Right lobe of liver (tissue), 4 donors: ENCODE measurements around the gene RIPK4.

Experiments
- POLR2A ChIP-seq: fragments of 450-650 bp; IDR thresholded peaks from one replicate; pipeline ENCODE4 v1.6.1; 2017; ENCODE audit warnings: antibody characterized with exemption, mild to moderate bottlenecking
- TF ChIP-seq, protein P1 (sequence below), 4 donors: fragments of 200-600 bp in 3 of 4; fragments of 450-650 bp in 1 of 4; IDR thresholded peaks; one replicate each; pipeline versions ENCODE4 v1.5.1 to v1.8.0; 2016 to 2022; ENCODE audit warnings: antibody characterized with exemption in 4 of 4, mild to moderate bottlenecking in 2 of 4
- donor health status: DM: no; HTN: no; CAD: no.
- donor health status: DM: no; HTN: no; CAD: no.
- donor health status: DM: no; HTN: yes; CAD: no.

DNA sequence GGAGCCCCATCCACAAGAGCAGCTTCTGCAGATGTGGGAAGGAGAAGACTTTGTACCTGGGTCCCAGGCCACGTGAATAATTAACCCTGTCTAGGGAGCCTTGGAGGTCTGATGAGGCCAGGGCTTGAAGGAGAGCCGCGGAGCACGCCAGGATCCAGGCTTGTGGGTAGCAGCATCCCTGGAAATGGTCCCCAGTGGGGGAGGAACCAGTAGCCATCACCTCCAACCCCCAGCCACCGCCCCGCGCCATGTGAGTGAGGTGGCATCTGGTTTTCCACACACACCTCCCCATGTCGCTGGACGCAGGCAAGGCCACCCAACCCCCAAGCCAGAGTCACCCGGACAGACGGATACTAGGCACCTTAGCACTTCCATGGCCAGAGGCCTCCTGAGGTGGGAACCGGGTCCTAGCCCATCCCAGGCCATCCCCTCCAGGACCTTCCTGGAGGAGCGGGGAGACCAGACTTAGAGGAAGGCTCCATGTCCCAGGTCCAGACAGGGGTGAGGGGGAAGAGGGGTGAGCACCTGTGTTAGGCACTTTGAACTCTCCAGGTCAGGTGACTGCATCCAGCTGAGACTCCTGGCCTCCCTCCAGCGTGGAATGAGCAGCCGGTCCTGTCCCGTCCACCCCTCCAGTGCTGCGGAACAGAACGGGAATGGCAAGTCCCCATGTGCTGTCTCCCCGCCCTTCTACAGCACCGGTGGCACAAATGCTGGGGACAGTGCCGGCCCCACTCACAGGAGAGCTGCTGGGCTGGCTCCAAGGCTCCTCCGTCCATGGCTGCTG is 53.2 kb downstream of the RIPK4 start:
- TF ChIP-seq, protein P1, sequence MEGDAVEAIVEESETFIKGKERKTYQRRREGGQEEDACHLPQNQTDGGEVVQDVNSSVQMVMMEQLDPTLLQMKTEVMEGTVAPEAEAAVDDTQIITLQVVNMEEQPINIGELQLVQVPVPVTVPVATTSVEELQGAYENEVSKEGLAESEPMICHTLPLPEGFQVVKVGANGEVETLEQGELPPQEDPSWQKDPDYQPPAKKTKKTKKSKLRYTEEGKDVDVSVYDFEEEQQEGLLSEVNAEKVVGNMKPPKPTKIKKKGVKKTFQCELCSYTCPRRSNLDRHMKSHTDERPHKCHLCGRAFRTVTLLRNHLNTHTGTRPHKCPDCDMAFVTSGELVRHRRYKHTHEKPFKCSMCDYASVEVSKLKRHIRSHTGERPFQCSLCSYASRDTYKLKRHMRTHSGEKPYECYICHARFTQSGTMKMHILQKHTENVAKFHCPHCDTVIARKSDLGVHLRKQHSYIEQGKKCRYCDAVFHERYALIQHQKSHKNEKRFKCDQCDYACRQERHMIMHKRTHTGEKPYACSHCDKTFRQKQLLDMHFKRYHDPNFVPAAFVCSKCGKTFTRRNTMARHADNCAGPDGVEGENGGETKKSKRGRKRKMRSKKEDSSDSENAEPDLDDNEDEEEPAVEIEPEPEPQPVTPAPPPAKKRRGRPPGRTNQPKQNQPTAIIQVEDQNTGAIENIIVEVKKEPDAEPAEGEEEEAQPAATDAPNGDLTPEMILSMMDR (IDR thresholded peaks at IDR 0.05) = no peak
- no peak for TF ChIP-seq POLR2A
